HepG2 (cell line): ENCODE results near the gene LRRC43. TPM values are rescaled to one million over a fixed set of nuclear protein-coding genes. Genes with fewer than 3 reads are reported as not detected.

ENCODE experiments used
- ATAC-seq: fragments of 200-7000 bp; cut with Tn5 transposase; 3 replicates; pipeline ENCODE4 v1.9.1; 2020; ENCODE audit warnings: mild to moderate bottlenecking, moderate library complexity
- BruUV-seq: library from RNA; stranded (reverse); fragments of 400-500 nt; replicated peaks from 2 replicates; lab custom pipeline; 2021; lab: Mats Ljungman, UMichigan
- CTCF ChIA-PET: fragments of 300-600 bp; formaldehyde crosslinking; extraction: SDS; loops from one replicate; lab custom pipeline; 2021; ENCODE audit warnings: low total read pairs, inconsistent platforms, low intra/inter-chr PET ratio; lab: Yijun Ruan, JAX
- POLR2A ChIA-PET: fragments of 350-600 bp; sonication (Branson Sonifier 250); formaldehyde crosslinking; loops from one replicate; lab custom pipeline; 2020; ENCODE audit warnings: antibody characterized with exemption, inconsistent platforms; lab: Yijun Ruan, JAX
- DNase-seq: peaks from one replicate; pipeline ENCODE4 v3.0.0-alpha.2; 2015; ENCODE audit warnings: low spot score
- FAIRE-seq: peaks from 3 replicates; lab custom pipeline; 2011; peaks lifted over from hg19 to GRCh38; lab: Jason Lieb, UNC
- H2AFZ ChIP-seq: one replicate; pipeline ENCODE4 v1.6.1; 2011; ENCODE audit warnings: low read length, inconsistent platforms
- H3K27ac ChIP-seq: fragments of 300-600 bp; 3 replicates; pipeline ENCODE4 v1.8.0; 2011; ENCODE audit warnings: mixed run types, mild to moderate bottlenecking, mixed read lengths, low read length, inconsistent platforms; ENCODE audit not compliant: insufficient read depth; ENCODE audit errors: extremely low read length
- H3K27me3 ChIP-seq, 2 experiments: fragments of 200-600 bp in 1 of 2; 2 replicates in 1 of 2; 3 replicates in 1 of 2; pipeline versions ENCODE4 v1.6.0 to v1.8.0; 2011; ENCODE audit warnings: low read length in 2 of 2, mild to moderate bottlenecking in 2 of 2, moderate library complexity in 2 of 2, inconsistent platforms in 1 of 2; ENCODE audit not compliant: insufficient read depth in 2 of 2, control insufficient read depth in 1 of 2
- H3K36me3 ChIP-seq, 2 experiments: fragments of 200-600 bp in 1 of 2; replicated peaks in 1 of 2; 2 replicates in 1 of 2; 3 replicates in 1 of 2; pipeline versions ENCODE4 v1.5.1 to v1.8.0; 2011; ENCODE audit warnings: low read length in 2 of 2, inconsistent platforms in 1 of 2; ENCODE audit not compliant: insufficient read depth in 2 of 2, control insufficient read depth in 1 of 2
- H3K4me1 ChIP-seq: 2 replicates; pipeline ENCODE4 v1.5.1; 2012; ENCODE audit warnings: low read length, inconsistent platforms; ENCODE audit not compliant: insufficient read depth
- H3K4me2 ChIP-seq: 2 replicates; pipeline ENCODE4 v1.6.0; 2011; ENCODE audit warnings: low read depth, low read length, inconsistent platforms
- H3K4me3 ChIP-seq, 3 experiments: fragments of 200-600 bp in 1 of 3; sonication (generic), shearing (Covaris generic) in 1 of 3; replicated peaks in 1 of 3; 2 replicates each; pipeline ENCODE4 v1.5.1; 2011 to 2016; ENCODE audit warnings: low read length in 3 of 3, inconsistent platforms in 2 of 3, low read depth in 2 of 3, mild to moderate bottlenecking in 2 of 3, control low read depth in 1 of 3, mixed read lengths in 1 of 3; ENCODE audit not compliant: insufficient read depth in 1 of 3
- H3K79me2 ChIP-seq: one replicate; pipeline ENCODE4 v1.6.1; 2011; ENCODE audit warnings: low read length, inconsistent platforms; ENCODE audit not compliant: insufficient read depth
- H3K9ac ChIP-seq: 2 replicates; pipeline ENCODE4 v1.6.0; 2011; ENCODE audit warnings: mild to moderate bottlenecking, low read depth, low read length, inconsistent platforms; ENCODE audit not compliant: insufficient read depth
- H3K9me3 ChIP-seq: 2 replicates; pipeline ENCODE4 v1.5.1; 2012; ENCODE audit warnings: mild to moderate bottlenecking, low read length
- H4K20me1 ChIP-seq: 2 replicates; pipeline ENCODE4 v1.6.0; 2011; ENCODE audit warnings: inconsistent platforms, mild to moderate bottlenecking, low read length, moderate library complexity; ENCODE audit not compliant: insufficient read depth
- RBM39 ChIP-seq: fragments of 200-400 bp; formaldehyde crosslinking; IDR thresholded peaks from one replicate; pipeline ENCODE4 v1.6.1; 2018; ENCODE audit warnings: antibody characterized with exemption, mild to moderate bottlenecking, low read depth, low read length; ENCODE audit not compliant: poor library complexity, severe bottlenecking
- TAF15 ChIP-seq: fragments of 200-400 bp; formaldehyde crosslinking; IDR thresholded peaks from one replicate; pipeline ENCODE4 v1.6.1; 2018; ENCODE audit warnings: mild to moderate bottlenecking, low read depth, low read length; ENCODE audit not compliant: poor library complexity, severe bottlenecking
- ZMAT3 ChIP-seq: sonication (generic); formaldehyde crosslinking; conservative IDR thresholded peaks from 2 replicates; pipeline ENCODE4 v1.7.0; 2021; ENCODE audit warnings: missing genetic modification reagents
- ZNF570 ChIP-seq: sonication (generic); formaldehyde crosslinking; IDR thresholded peaks from 2 replicates; pipeline ENCODE4 v1.4.0; 2020; ENCODE audit warnings: mild to moderate bottlenecking, missing genetic modification reagents, borderline replicate concordance
- WGBS: methylation state at CpG from one replicate; pipeline ENCODE4 v1.1.6; 2017; ENCODE audit warnings: low lambda C conversion rate; 5-methylcytosine and 5-hydroxymethylcytosine counted together
- in situ Hi-C: cut with HindIII; loops from 2 replicates; pipeline ENCODE4 v1.10.0; 2017; ENCODE audit warnings: low pct_unique_long_range_greater_than_20kb; ENCODE audit not compliant: extremely low pct_ligation_motif_present
- intact Hi-C: fragments of 100-400 bp; cut with micrococcal nuclease; formaldehyde crosslinking; loops from one replicate; pipeline ENCODE4 v1.10.0; 2022; ENCODE audit not compliant: unreplicated experiment
- polyA plus RNA-seq, 8 experiments: library from polyadenylated mRNA; depleted of rRNA in 3 of 8; stranded (reverse) in 7 of 8; unstranded in 1 of 8; fragments of >200 nt; fragmentation: Illumina TruSeq in 4 of 8; extraction: Trizol in 4 of 8; gene quantifications; 2 replicates each; pipeline versions ENCODE4 v1.2.1 to v1.2.3, GENCODE V29; 2011 to 2016; ENCODE audit warnings: low read depth in 4 of 8, missing spikeins in 1 of 8, mixed read lengths in 1 of 8; ENCODE audit not compliant: insufficient read depth in 1 of 8
- total RNA-seq, 5 experiments: library from RNA; depleted of rRNA; stranded (reverse); fragments of >200 nt; fragmentation: Illumina TruSeq; extraction: Trizol; gene quantifications; 2 replicates each; pipeline ENCODE4 v1.2.3, GENCODE V29; 2016; ENCODE audit warnings: low read depth in 1 of 5
- TF ChIP-seq, protein P1 (sequence below): sonication (generic); formaldehyde crosslinking; IDR thresholded peaks from 2 replicates; pipeline ENCODE4 v1.4.0; 2020; ENCODE audit warnings: missing genetic modification reagents
- TF ChIP-seq, protein P2 (sequence below): sonication (generic); formaldehyde crosslinking; IDR thresholded peaks from 2 replicates; pipeline ENCODE4 v1.4.0; 2020; ENCODE audit warnings: missing genetic modification reagents

Gene LRRC43
- total and polyA plus RNA-seq, 2 of the 13 experiments (the other 11 are each of a cell fraction or from before 2014, with no cell fraction given) = not detected

DNA sequence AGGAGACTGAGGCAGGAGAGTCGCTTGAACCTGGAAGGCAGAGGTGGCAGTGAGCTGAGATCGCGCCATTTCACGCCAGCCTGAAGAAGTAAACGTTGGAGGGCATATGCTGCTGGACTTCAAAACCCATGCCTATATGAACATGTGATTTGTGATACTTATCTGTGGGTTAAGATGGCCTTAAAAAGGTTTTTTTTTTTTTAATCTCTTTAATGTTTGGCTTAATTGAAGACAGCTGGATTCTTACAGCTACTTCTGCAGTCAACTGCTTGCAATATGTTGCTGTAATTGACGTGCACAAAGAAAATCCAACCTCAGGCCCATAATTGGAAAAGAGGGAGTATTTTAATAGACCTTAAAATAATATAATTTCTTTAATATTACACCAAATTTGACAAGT lies 19.1 kb downstream of the LRRC43 start:
- Histone ChIP-seq H2AFZ (no peak overlapping the region), H3K27me3 (peaks cover 6 to 71% of the 10 kb centered on the region in 2 experiments), H3K9ac (no peak overlapping the region), H3K9me3 (no peaks in the 10 kb centered on the region), H3K79me2 (no peaks in the 10 kb centered on the region), H3K27ac (no peak overlapping the region), H3K4me1 (peaks cover 53% of the 10 kb centered on the region), H3K4me3 (no peak overlapping the region), H4K20me1 (no peaks in the 10 kb centered on the region), H3K36me3 (no peaks in the 10 kb centered on the region), H3K4me2 (no peak overlapping the region)
- in situ Hi-C loops (no loop called here), intact Hi-C loops (no loop called here)
- ChIA-PET POLR2A (no interaction called here), CTCF (no interaction called here)
- TF ChIP-seq TAF15 = no peak
- no peak for TF ChIP-seq RBM39
- TF ChIP-seq ZNF570 (CRISPR knock-in tag) = no peak
- TF ChIP-seq, protein P1, sequence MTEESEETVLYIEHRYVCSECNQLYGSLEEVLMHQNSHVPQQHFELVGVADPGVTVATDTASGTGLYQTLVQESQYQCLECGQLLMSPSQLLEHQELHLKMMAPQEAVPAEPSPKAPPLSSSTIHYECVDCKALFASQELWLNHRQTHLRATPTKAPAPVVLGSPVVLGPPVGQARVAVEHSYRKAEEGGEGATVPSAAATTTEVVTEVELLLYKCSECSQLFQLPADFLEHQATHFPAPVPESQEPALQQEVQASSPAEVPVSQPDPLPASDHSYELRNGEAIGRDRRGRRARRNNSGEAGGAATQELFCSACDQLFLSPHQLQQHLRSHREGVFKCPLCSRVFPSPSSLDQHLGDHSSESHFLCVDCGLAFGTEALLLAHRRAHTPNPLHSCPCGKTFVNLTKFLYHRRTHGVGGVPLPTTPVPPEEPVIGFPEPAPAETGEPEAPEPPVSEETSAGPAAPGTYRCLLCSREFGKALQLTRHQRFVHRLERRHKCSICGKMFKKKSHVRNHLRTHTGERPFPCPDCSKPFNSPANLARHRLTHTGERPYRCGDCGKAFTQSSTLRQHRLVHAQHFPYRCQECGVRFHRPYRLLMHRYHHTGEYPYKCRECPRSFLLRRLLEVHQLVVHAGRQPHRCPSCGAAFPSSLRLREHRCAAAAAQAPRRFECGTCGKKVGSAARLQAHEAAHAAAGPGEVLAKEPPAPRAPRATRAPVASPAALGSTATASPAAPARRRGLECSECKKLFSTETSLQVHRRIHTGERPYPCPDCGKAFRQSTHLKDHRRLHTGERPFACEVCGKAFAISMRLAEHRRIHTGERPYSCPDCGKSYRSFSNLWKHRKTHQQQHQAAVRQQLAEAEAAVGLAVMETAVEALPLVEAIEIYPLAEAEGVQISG (CRISPR knock-in tag) = no peak
- TF ChIP-seq, protein P2, sequence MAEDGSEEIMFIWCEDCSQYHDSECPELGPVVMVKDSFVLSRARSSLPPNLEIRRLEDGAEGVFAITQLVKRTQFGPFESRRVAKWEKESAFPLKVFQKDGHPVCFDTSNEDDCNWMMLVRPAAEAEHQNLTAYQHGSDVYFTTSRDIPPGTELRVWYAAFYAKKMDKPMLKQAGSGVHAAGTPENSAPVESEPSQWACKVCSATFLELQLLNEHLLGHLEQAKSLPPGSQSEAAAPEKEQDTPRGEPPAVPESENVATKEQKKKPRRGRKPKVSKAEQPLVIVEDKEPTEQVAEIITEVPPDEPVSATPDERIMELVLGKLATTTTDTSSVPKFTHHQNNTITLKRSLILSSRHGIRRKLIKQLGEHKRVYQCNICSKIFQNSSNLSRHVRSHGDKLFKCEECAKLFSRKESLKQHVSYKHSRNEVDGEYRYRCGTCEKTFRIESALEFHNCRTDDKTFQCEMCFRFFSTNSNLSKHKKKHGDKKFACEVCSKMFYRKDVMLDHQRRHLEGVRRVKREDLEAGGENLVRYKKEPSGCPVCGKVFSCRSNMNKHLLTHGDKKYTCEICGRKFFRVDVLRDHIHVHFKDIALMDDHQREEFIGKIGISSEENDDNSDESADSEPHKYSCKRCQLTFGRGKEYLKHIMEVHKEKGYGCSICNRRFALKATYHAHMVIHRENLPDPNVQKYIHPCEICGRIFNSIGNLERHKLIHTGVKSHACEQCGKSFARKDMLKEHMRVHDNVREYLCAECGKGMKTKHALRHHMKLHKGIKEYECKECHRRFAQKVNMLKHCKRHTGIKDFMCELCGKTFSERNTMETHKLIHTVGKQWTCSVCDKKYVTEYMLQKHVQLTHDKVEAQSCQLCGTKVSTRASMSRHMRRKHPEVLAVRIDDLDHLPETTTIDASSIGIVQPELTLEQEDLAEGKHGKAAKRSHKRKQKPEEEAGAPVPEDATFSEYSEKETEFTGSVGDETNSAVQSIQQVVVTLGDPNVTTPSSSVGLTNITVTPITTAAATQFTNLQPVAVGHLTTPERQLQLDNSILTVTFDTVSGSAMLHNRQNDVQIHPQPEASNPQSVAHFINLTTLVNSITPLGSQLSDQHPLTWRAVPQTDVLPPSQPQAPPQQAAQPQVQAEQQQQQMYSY (CRISPR knock-in tag) = no peak
- no peak for TF ChIP-seq ZMAT3 (CRISPR knock-in tag)
- FAIRE-seq = no peak
- no TSS peak for BruUV-seq
- DNase-seq = no peak
- no peak for ATAC-seq
- 85% methylated on average over 6 of the region's 6 CpGs for WGBS
